HG03457 (cell line): ENCODE measurements around the gene CDC37.
A peak's percentile ranks its signal among the peaks of the same experiment; 100 is the strongest.
"Not testable (repeated sequence)": the region's sequence is repeated elsewhere in the genome, so short reads cannot be mapped to it uniquely, and the experiment has no call there.

Source experiments
- ATAC-seq: cut with Tn5 transposase; IDR thresholded peaks from one replicate; pipeline ENCODE4 v1.9.1; 2021; ENCODE audit warnings: moderate number of reproducible peaks; ENCODE audit not compliant: unreplicated experiment

CDC37 gene

GRCh38 chr19:10420444-10421239 lies 17.3 kb upstream of the CDC37 start, which contains the start of gene PDE4A:
TSS of gene PDE4A (plus strand) at chr19:10420538. CDS start at chr19:10420765, 227 bp downstream.
- ATAC-seq, result no peak

- no peak for ATAC-seq
Measured at GRCh38 chr19:10419646-10420443, 16.5 kb upstream of the CDC37 start.

GRCh38 chr19:10419200-10419645 lies 15.9 kb upstream of the CDC37 start:
- no peak for ATAC-seq

- no peak for ATAC-seq
Measured at GRCh38 chr19:10418485-10419199, 15.3 kb upstream of the CDC37 start.

- no peak for ATAC-seq
Measured at GRCh38 chr19:10418235-10418484, 14.8 kb upstream of the CDC37 start.

GRCh38 chr19:10417541-10418234 lies 14.3 kb upstream of the CDC37 start:
- no peak for ATAC-seq

GRCh38 chr19:10416380-10417257 lies 13.3 kb upstream of the CDC37 start:
- peak; percentile 41 for ATAC-seq

- ATAC-seq, result no peak
Measured at GRCh38 chr19:10416083-10416379, 12.7 kb upstream of the CDC37 start.

- ATAC-seq, result no peak
Measured at GRCh38 chr19:10412257-10412977, 9.1 kb upstream of the CDC37 start.

GRCh38 chr19:10411224-10411623 lies 7.9 kb upstream of the CDC37 start:
- not testable (repeated sequence) for ATAC-seq

- ATAC-seq, result no peak
Measured at GRCh38 chr19:10408511-10409283, 5.4 kb upstream of the CDC37 start.

- no peak for ATAC-seq
Measured at GRCh38 chr19:10407096-10407495, 3.8 kb upstream of the CDC37 start.

GRCh38 chr19:10406191-10406590 lies 2.8 kb upstream of the CDC37 start:
- ATAC-seq, result no peak

- ATAC-seq, result no peak
Measured at GRCh38 chr19:10404888-10405820, 1.8 kb upstream of the CDC37 start.

- no peak for ATAC-seq
Measured at GRCh38 chr19:10402441-10403038, 802 bp downstream of the CDC37 start.

- no peak for ATAC-seq
Measured at GRCh38 chr19:10399878-10400277, 3.5 kb downstream of the CDC37 start.

GRCh38 chr19:10399340-10399739 lies 4.0 kb downstream of the CDC37 start:
- ATAC-seq, result not testable (repeated sequence)
